ENCODE measurements around the gene SOX11.

Gene SOX11

GRCh38 chr2:5692561-5693286, 540 bp downstream of the SOX11 start:
- no peak for DNase-seq

GRCh38 chr2:5693287-5694201, 1.4 kb downstream of the SOX11 start:
- DNase-seq, result no peak

GRCh38 chr2:5694306-5694705, 2.1 kb downstream of the SOX11 start:
- DNase-seq, result no peak

- peak in 1 of 2 experiments; percentile 2 for DNase-seq
These were observed 3.6 kb downstream of the SOX11 start for GRCh38 chr2:5695654-5696403.

GRCh38 chr2:5696404-5696944, 4.3 kb downstream of the SOX11 start:
- no peak for DNase-seq

- no peak for DNase-seq
These were observed 4.8 kb downstream of the SOX11 start for GRCh38 chr2:5696945-5697521.

- DNase-seq, result no peak
These were observed 5.4 kb downstream of the SOX11 start for GRCh38 chr2:5697562-5697961.

- no peak for DNase-seq
These were observed 6.0 kb downstream of the SOX11 start for GRCh38 chr2:5698134-5698533.

- DNase-seq, result no peak
These were observed 7.8 kb downstream of the SOX11 start for GRCh38 chr2:5699963-5700362.

GRCh38 chr2:5700551-5700950, 8.4 kb downstream of the SOX11 start:
- DNase-seq, result no peak

GRCh38 chr2:5701266-5701665, 9.1 kb downstream of the SOX11 start:
- no peak for DNase-seq

GRCh38 chr2:5703166-5703565, 11.0 kb downstream of the SOX11 start:
- DNase-seq, result no peak

GRCh38 chr2:5705490-5705889, 13.3 kb downstream of the SOX11 start:
- DNase-seq, result no peak

- DNase-seq, result no peak
These were observed 14.7 kb downstream of the SOX11 start for GRCh38 chr2:5706717-5707455.

GRCh38 chr2:5710615-5711014, 18.4 kb downstream of the SOX11 start:
- DNase-seq, result no peak

- DNase-seq, result no peak
These were observed 20.9 kb downstream of the SOX11 start for GRCh38 chr2:5713101-5713500.

GRCh38 chr2:5719629-5720334, 27.6 kb downstream of the SOX11 start:
- DNase-seq, result no peak

GRCh38 chr2:5720426-5720825, 28.2 kb downstream of the SOX11 start:
- no peak for DNase-seq

GRCh38 chr2:5722236-5722635, 30.1 kb downstream of the SOX11 start:
- no peak for DNase-seq

- no peak for DNase-seq
These were observed 31.9 kb downstream of the SOX11 start for GRCh38 chr2:5723791-5724735.
